H9 (cell line): ENCODE measurements around the gene NOXA1. TPM values are rescaled to one million over a fixed set of nuclear protein-coding genes. Genes with fewer than 3 reads are reported as not detected.

Experiments used
- DNase-seq: peaks from one replicate; pipeline ENCODE4 v3.0.0-alpha.2; 2017
- H2AFZ ChIP-seq: one replicate; pipeline ENCODE4 v1.6.1; 2013; ENCODE audit warnings: mild to moderate bottlenecking, low read length, control low read depth, moderate library complexity
- H2AK5ac ChIP-seq: 2 replicates; pipeline ENCODE4 v1.6.1; 2013; ENCODE audit warnings: low read length, control low read depth, mixed read lengths; ENCODE audit not compliant: insufficient read length
- H2BK120ac ChIP-seq: one replicate; pipeline ENCODE4 v1.6.1; 2013; ENCODE audit warnings: low read depth, mild to moderate bottlenecking, low read length, control low read depth, inconsistent platforms; ENCODE audit not compliant: poor library complexity, severe bottlenecking
- H2BK12ac ChIP-seq: 2 replicates; pipeline ENCODE4 v1.6.1; 2013; ENCODE audit warnings: low read length, control low read depth, mixed read lengths, low read depth; ENCODE audit not compliant: insufficient read length
- H2BK15ac ChIP-seq: 2 replicates; pipeline ENCODE4 v1.6.1; 2013; ENCODE audit warnings: low read depth, low read length, control low read depth
- H2BK20ac ChIP-seq: one replicate; pipeline ENCODE4 v1.6.1; 2013; ENCODE audit warnings: low read depth, mild to moderate bottlenecking, low read length, control low read depth, inconsistent platforms; ENCODE audit not compliant: poor library complexity, severe bottlenecking
- H2BK5ac ChIP-seq: 2 replicates; pipeline ENCODE4 v1.6.1; 2013; ENCODE audit warnings: low read length, control low read depth, mixed read lengths; ENCODE audit not compliant: insufficient read length
- H3K14ac ChIP-seq: 2 replicates; pipeline ENCODE4 v1.6.1; 2013; ENCODE audit warnings: low read length, control low read depth; ENCODE audit not compliant: insufficient read depth
- H3K18ac ChIP-seq: 2 replicates; pipeline ENCODE4 v1.6.1; 2013; ENCODE audit warnings: low read depth, mild to moderate bottlenecking, mixed read lengths, low read length, control low read depth; ENCODE audit not compliant: insufficient read length
- H3K23ac ChIP-seq: 2 replicates; pipeline ENCODE4 v1.6.1; 2013; ENCODE audit warnings: low read length, control low read depth, mixed read lengths, low read depth; ENCODE audit not compliant: insufficient read length
- H3K23me2 ChIP-seq: 2 replicates; pipeline ENCODE4 v1.6.1; 2013; ENCODE audit warnings: low read depth, mild to moderate bottlenecking, mixed read lengths, low read length, control low read depth; ENCODE audit not compliant: insufficient read length, poor library complexity, severe bottlenecking
- H3K27ac ChIP-seq: 2 replicates; pipeline ENCODE4 v1.5.1; 2013; ENCODE audit warnings: low read length, control low read depth, mixed read lengths, low read depth; ENCODE audit not compliant: insufficient read length
- H3K27me3 ChIP-seq: 2 replicates; pipeline ENCODE4 v1.6.1; 2013; ENCODE audit warnings: low read length, control low read depth, inconsistent platforms; ENCODE audit not compliant: insufficient read depth
- H3K4ac ChIP-seq: 2 replicates; pipeline ENCODE4 v1.6.1; 2013; ENCODE audit warnings: low read depth, mild to moderate bottlenecking, control low read depth, inconsistent platforms, low read length, moderate library complexity
- H3K4me1 ChIP-seq: 2 replicates; pipeline ENCODE4 v1.6.1; 2013; ENCODE audit warnings: low read length, control low read depth, inconsistent platforms; ENCODE audit not compliant: insufficient read depth
- H3K4me2 ChIP-seq: 2 replicates; pipeline ENCODE4 v1.6.1; 2013; ENCODE audit warnings: low read length, control low read depth, mixed read lengths; ENCODE audit not compliant: insufficient read length, insufficient read depth
- H3K56ac ChIP-seq: 2 replicates; pipeline ENCODE4 v1.6.1; 2013; ENCODE audit warnings: low read depth, mild to moderate bottlenecking, mixed read lengths, low read length, control low read depth; ENCODE audit not compliant: insufficient read length
- H3K79me1 ChIP-seq: 2 replicates; pipeline ENCODE4 v1.6.1; 2013; ENCODE audit warnings: low read depth, mild to moderate bottlenecking, moderate library complexity, low read length, control low read depth, inconsistent platforms; ENCODE audit not compliant: insufficient read depth, poor library complexity, severe bottlenecking
- H3K79me2 ChIP-seq: 2 replicates; pipeline ENCODE4 v1.6.1; 2013; ENCODE audit warnings: low read length, control low read depth, inconsistent platforms; ENCODE audit not compliant: insufficient read depth
- H3K9ac ChIP-seq: 2 replicates; pipeline ENCODE4 v1.6.1; 2013; ENCODE audit warnings: low read length, control low read depth, mixed read lengths; ENCODE audit not compliant: insufficient read length; ENCODE audit errors: extremely low read depth
- H3K9me3 ChIP-seq: one replicate; pipeline ENCODE4 v1.6.1; 2013; ENCODE audit warnings: low read depth, low read length, inconsistent platforms; ENCODE audit not compliant: control insufficient read depth
- H3T11ph ChIP-seq: one replicate; pipeline ENCODE4 v1.6.1; 2013; ENCODE audit warnings: mild to moderate bottlenecking, low read length, control low read depth, inconsistent platforms
- H4K20me1 ChIP-seq: one replicate; pipeline ENCODE4 v1.6.1; 2013; ENCODE audit not compliant: control insufficient read depth, insufficient read length, insufficient read depth
- H4K5ac ChIP-seq: 2 replicates; pipeline ENCODE4 v1.6.1; 2013; ENCODE audit warnings: low read depth, mild to moderate bottlenecking, mixed read lengths, low read length, control low read depth; ENCODE audit not compliant: insufficient read length
- H4K8ac ChIP-seq: replicated peaks from 2 replicates; pipeline ENCODE4 v1.6.1; 2013; ENCODE audit warnings: low read length, control low read depth, mixed read lengths, low read depth; ENCODE audit not compliant: insufficient read length
- H4K91ac ChIP-seq: 2 replicates; pipeline ENCODE4 v1.6.1; 2013; ENCODE audit warnings: low read depth, mild to moderate bottlenecking, moderate library complexity, mixed read lengths, low read length, control low read depth; ENCODE audit not compliant: insufficient read length
- H3K27ac Mint-ChIP-seq, 3 experiments: 2 replicates in 2 of 3; 3 replicates in 1 of 3; pipeline ENCODE4 v1.8.0; 2020 to 2021; ENCODE audit warnings: mixed read lengths in 3 of 3, mild to moderate bottlenecking in 1 of 3, moderate library complexity in 1 of 3
- H3K27me3 Mint-ChIP-seq: 2 replicates; pipeline ENCODE4 v1.8.0; 2021; ENCODE audit warnings: low read depth, mild to moderate bottlenecking, moderate library complexity, mixed read lengths
- H3K36me3 Mint-ChIP-seq, 3 experiments: 2 replicates in 2 of 3; 3 replicates in 1 of 3; pipeline ENCODE4 v1.8.0; 2020 to 2021; ENCODE audit warnings: low read depth in 3 of 3, mixed read lengths in 3 of 3; ENCODE audit not compliant: insufficient read depth in 1 of 3
- H3K4me1 Mint-ChIP-seq, 2 experiments: 2 replicates each; pipeline ENCODE4 v1.8.0; 2020; ENCODE audit warnings: mixed read lengths in 2 of 2
- H3K4me3 Mint-ChIP-seq, 2 experiments: 2 replicates in 1 of 2; 3 replicates in 1 of 2; pipeline ENCODE4 v1.8.0; 2020 to 2021; ENCODE audit warnings: mild to moderate bottlenecking in 2 of 2, mixed read lengths in 2 of 2, moderate library complexity in 1 of 2
- H3K9me3 Mint-ChIP-seq, 2 experiments: 2 replicates in 1 of 2; 3 replicates in 1 of 2; pipeline ENCODE4 v1.8.0; 2020; ENCODE audit warnings: mild to moderate bottlenecking in 2 of 2, mixed read lengths in 2 of 2, moderate library complexity in 1 of 2
- WGBS: extraction: QIAGEN DNeasy Blood & Tissue Kit; methylation state at CpG from one replicate; pipeline ENCODE4 v1.1.7; 2013; ENCODE audit warnings: missing lambda C conversion rate, low lambda C conversion rate, mixed read lengths; ENCODE audit not compliant: insufficient read length; ENCODE audit errors: extremely low coverage; 5-methylcytosine and 5-hydroxymethylcytosine counted together
- total RNA-seq: library from RNA; stranded (reverse); gene quantifications from 2 replicates; pipeline ENCODE4 v1.2.1, GENCODE V29; 2021
- TF ChIP-seq, protein P1 (sequence below): fragments of 200-600 bp; sonication (generic); conservative IDR thresholded peaks from 3 replicates; pipeline ENCODE4 v1.8.0; 2021; ENCODE audit warnings: antibody characterized with exemption, mild to moderate bottlenecking

The NOXA1 gene
- total RNA-seq, 1 experiment from 2014 or later: 2.0 TPM

DNA sequence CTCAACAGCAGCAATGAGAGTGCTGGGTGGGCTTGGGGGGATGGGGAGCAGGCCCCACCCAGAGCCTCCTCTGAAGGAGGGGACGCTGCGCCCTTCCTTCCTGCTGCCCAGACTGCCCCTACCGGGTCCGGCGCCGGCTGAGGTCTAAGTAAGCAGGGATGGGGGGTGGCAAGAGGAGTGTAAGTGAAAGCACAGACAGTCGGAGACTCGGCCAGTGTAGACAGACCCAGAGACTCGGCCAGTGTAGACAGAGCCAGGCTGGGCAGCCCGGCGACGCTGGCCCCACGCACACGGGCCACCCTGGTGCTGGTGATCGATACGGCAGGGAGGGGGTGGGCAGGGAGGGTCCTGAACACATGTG is 25.4 kb downstream of the NOXA1 start:
- H2AK5ac ChIP-seq: no peak overlapping the region
- no peak overlapping the region for H2BK15ac ChIP-seq
- H2AFZ ChIP-seq: no peak overlapping the region
- no peak overlapping the region for H3K18ac ChIP-seq
- no peak overlapping the region for H3K23ac ChIP-seq
- no peak overlapping the region for H2BK20ac ChIP-seq
- peaks cover 3% of the 10 kb centered on the region for H4K20me1 ChIP-seq
- no peaks in the 10 kb centered on the region for H3K4me1 ChIP-seq
- Mint-ChIP-seq H3K9me3 (no peaks in the 10 kb centered on the region), H3K27me3 (peaks cover 11% of the 10 kb centered on the region), H3K36me3 (peaks cover 0 to 13% (median under 1%) of the 10 kb centered on the region in 3 experiments; a peak in 4 of 7 replicates), H3K4me3 (no peak overlapping the region), H3K27ac (no peak overlapping the region), H3K4me1 (peaks cover 6 to 15% of the 10 kb centered on the region in 2 experiments)
- no peak overlapping the region for H3K4me2 ChIP-seq
- no peak overlapping the region for H3K14ac ChIP-seq
- no peak overlapping the region for H3K27ac ChIP-seq
- H3K9me3 ChIP-seq: no peaks in the 10 kb centered on the region
- no peak overlapping the region for H2BK5ac ChIP-seq
- TF ChIP-seq, protein P1, sequence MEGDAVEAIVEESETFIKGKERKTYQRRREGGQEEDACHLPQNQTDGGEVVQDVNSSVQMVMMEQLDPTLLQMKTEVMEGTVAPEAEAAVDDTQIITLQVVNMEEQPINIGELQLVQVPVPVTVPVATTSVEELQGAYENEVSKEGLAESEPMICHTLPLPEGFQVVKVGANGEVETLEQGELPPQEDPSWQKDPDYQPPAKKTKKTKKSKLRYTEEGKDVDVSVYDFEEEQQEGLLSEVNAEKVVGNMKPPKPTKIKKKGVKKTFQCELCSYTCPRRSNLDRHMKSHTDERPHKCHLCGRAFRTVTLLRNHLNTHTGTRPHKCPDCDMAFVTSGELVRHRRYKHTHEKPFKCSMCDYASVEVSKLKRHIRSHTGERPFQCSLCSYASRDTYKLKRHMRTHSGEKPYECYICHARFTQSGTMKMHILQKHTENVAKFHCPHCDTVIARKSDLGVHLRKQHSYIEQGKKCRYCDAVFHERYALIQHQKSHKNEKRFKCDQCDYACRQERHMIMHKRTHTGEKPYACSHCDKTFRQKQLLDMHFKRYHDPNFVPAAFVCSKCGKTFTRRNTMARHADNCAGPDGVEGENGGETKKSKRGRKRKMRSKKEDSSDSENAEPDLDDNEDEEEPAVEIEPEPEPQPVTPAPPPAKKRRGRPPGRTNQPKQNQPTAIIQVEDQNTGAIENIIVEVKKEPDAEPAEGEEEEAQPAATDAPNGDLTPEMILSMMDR: no peak
- no peak overlapping the region for H2BK120ac ChIP-seq
- H3K79me2 ChIP-seq: no peaks in the 10 kb centered on the region
- H4K5ac ChIP-seq: no peak overlapping the region
- no peak overlapping the region for H3K56ac ChIP-seq
- no CpG with 5 or more reads among the region's 16 CpGs for WGBS
- H3T11ph ChIP-seq: no peak overlapping the region
- no peak overlapping the region for H3K4ac ChIP-seq
- no peaks in the 10 kb centered on the region for H3K23me2 ChIP-seq
- no peak overlapping the region for H4K91ac ChIP-seq
- no peaks in the 10 kb centered on the region for H3K27me3 ChIP-seq
- H3K79me1 ChIP-seq: no peaks in the 10 kb centered on the region
- H2BK12ac ChIP-seq: no peak overlapping the region
- no peak overlapping the region for H3K9ac ChIP-seq
- H4K8ac ChIP-seq: no peak overlapping the region
- DNase-seq: no peak
